RWPE2 (cell line): Measurements from ENCODE around the gene ENOX1.

Experiments
- ATAC-seq: fragments of 200-7000 bp; cut with Tn5 transposase; 3 replicates; pipeline ENCODE4 v1.9.1; 2021; ENCODE audit warnings: low read depth
- DNase-seq: peaks from one replicate; pipeline ENCODE4 v3.0.0-alpha.2; 2020; ENCODE audit warnings: low spot score
- H3K27ac ChIP-seq: fragments of 450-650 bp; 2 replicates; pipeline ENCODE4 v1.5.1; 2017; ENCODE audit warnings: mild to moderate bottlenecking; ENCODE audit not compliant: poor library complexity, severe bottlenecking
- H3K27me3 ChIP-seq: fragments of 250-450 bp; sonication (Bioruptor Pico); 2 replicates; pipeline ENCODE4 v1.5.1; 2021; ENCODE audit warnings: mild to moderate bottlenecking, moderate library complexity; ENCODE audit not compliant: insufficient read depth, poor library complexity, severe bottlenecking
- H3K36me3 ChIP-seq: fragments of 250-450 bp; sonication (Bioruptor Pico); 2 replicates; pipeline ENCODE4 v1.5.1; 2020; ENCODE audit warnings: low read depth, mild to moderate bottlenecking, moderate library complexity
- H3K4me1 ChIP-seq: fragments of 250-450 bp; sonication (Bioruptor Pico); 2 replicates; pipeline ENCODE4 v1.5.1; 2021; ENCODE audit warnings: mild to moderate bottlenecking, moderate library complexity; ENCODE audit not compliant: insufficient read depth, poor library complexity, severe bottlenecking
- H3K4me3 ChIP-seq: fragments of 250-450 bp; sonication (Bioruptor Pico); 2 replicates; pipeline ENCODE4 v1.5.1; 2021; ENCODE audit warnings: mild to moderate bottlenecking, moderate library complexity; ENCODE audit not compliant: severe bottlenecking
- H3K9me3 ChIP-seq: fragments of 250-450 bp; sonication (Bioruptor Pico); 2 replicates; pipeline ENCODE4 v1.5.1; 2021; ENCODE audit warnings: mild to moderate bottlenecking, moderate library complexity; ENCODE audit not compliant: severe bottlenecking
- TF ChIP-seq, protein P1 (sequence below): fragments of 450-650 bp; IDR thresholded peaks from one replicate; pipeline ENCODE4 v1.5.1; 2017; ENCODE audit warnings: mild to moderate bottlenecking, moderate library complexity; ENCODE audit not compliant: poor library complexity, severe bottlenecking

ENOX1 gene

GRCh38 chr13:43520351-43520750, 266.4 kb downstream of the ENOX1 start:
- no peak for ATAC-seq
- DNase-seq = no peak
- H3K27me3 ChIP-seq = no peaks in the 10 kb centered on the region
- TF ChIP-seq, protein P1, sequence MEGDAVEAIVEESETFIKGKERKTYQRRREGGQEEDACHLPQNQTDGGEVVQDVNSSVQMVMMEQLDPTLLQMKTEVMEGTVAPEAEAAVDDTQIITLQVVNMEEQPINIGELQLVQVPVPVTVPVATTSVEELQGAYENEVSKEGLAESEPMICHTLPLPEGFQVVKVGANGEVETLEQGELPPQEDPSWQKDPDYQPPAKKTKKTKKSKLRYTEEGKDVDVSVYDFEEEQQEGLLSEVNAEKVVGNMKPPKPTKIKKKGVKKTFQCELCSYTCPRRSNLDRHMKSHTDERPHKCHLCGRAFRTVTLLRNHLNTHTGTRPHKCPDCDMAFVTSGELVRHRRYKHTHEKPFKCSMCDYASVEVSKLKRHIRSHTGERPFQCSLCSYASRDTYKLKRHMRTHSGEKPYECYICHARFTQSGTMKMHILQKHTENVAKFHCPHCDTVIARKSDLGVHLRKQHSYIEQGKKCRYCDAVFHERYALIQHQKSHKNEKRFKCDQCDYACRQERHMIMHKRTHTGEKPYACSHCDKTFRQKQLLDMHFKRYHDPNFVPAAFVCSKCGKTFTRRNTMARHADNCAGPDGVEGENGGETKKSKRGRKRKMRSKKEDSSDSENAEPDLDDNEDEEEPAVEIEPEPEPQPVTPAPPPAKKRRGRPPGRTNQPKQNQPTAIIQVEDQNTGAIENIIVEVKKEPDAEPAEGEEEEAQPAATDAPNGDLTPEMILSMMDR = no peak
- H3K9me3 ChIP-seq = no peaks in the 10 kb centered on the region
- no peaks in the 10 kb centered on the region for H3K4me1 ChIP-seq
- H3K27ac ChIP-seq = no peak overlapping the region
- H3K36me3 ChIP-seq = no peaks in the 10 kb centered on the region
- H3K4me3 ChIP-seq = no peak overlapping the region

GRCh38 chr13:43518833-43519232, 267.9 kb downstream of the ENOX1 start:
- Histone ChIP-seq H3K9me3 (no peaks in the 10 kb centered on the region), H3K27me3 (no peaks in the 10 kb centered on the region), H3K4me1 (no peaks in the 10 kb centered on the region), H3K4me3 (no peak overlapping the region), H3K27ac (no peak overlapping the region), H3K36me3 (no peaks in the 10 kb centered on the region)
- DNase-seq = no peak
- no peak for ATAC-seq
- TF ChIP-seq, protein P1 = no peak

DNA sequence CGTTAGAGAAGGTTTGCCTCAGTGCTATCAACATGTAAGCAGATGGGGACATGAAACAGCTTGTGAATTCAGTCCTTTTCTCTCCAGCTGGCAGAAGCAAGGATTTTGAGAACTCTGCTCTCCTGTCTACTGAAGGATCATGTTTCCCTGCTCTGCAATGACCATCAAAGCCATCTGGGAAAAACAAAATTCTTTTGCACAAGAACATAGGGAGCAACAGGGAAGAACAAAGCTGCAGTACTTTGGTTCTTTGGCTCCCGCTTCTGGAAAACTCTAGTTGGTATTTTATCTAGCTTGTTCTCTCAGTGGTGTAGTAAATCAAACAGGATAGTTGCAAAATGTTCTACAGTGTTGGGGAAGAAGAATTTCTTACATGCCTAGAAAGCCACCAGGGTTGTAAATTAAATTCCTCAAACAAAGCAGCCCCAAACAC, 270.4 kb downstream of the ENOX1 start:
- Histone ChIP-seq H3K27ac (no peak overlapping the region), H3K4me3 (no peak overlapping the region), H3K9me3 (no peaks in the 10 kb centered on the region), H3K36me3 (no peaks in the 10 kb centered on the region), H3K27me3 (no peaks in the 10 kb centered on the region), H3K4me1 (no peaks in the 10 kb centered on the region)
- TF ChIP-seq, protein P1 = no peak
- no peak for ATAC-seq
- no peak for DNase-seq

DNA sequence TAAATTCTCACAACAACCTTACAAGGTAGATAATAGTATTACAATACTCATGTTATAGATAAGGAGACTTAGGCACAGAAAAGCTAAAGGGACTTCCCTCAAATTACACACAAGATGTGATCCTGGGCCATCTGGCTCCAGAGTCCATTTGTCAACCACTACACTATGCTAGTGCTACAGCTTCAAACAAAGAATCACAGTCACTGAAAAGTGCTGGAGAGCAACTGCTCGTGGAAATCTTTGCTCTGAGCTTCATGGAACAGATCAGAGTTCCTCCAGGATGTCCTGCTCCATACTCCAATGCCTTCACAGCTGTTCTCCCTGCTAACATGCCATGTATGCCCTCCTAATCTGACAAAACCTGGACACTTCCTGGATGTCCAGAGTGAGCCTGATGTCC, 271.2 kb downstream of the ENOX1 start:
- ATAC-seq (no peak), DNase-seq (no peak)
- H3K9me3 ChIP-seq = no peaks in the 10 kb centered on the region
- TF ChIP-seq, protein P1 = no peak
- no peaks in the 10 kb centered on the region for H3K36me3 ChIP-seq
- H3K4me3 ChIP-seq = no peak overlapping the region
- H3K27ac ChIP-seq = no peak overlapping the region
- H3K4me1 ChIP-seq = no peaks in the 10 kb centered on the region
- no peaks in the 10 kb centered on the region for H3K27me3 ChIP-seq

- ATAC-seq (no peak), DNase-seq (no peak)
- no peak overlapping the region for H3K4me3 ChIP-seq
- H3K4me1 ChIP-seq = no peaks in the 10 kb centered on the region
- no peaks in the 10 kb centered on the region for H3K9me3 ChIP-seq
- no peaks in the 10 kb centered on the region for H3K36me3 ChIP-seq
- H3K27ac ChIP-seq = no peak overlapping the region
- no peaks in the 10 kb centered on the region for H3K27me3 ChIP-seq
- TF ChIP-seq, protein P1 = no peak
Observed at GRCh38 chr13:43514311-43514710, 272.5 kb downstream of the ENOX1 start.
